A549 (cell line): Measurements from ENCODE around the gene HIPK1. TPM values are rescaled to one million over a fixed set of nuclear protein-coding genes. Genes with fewer than 3 reads are reported as not detected.

ENCODE experiments used
- ATAC-seq, 2 experiments: fragments of 200-7000 bp in 1 of 2; fragments of >200 bp in 1 of 2; cut with Nextera tagmentation in 1 of 2; cut with Tn5 transposase in 1 of 2; 3 replicates each; pipeline versions ENCODE4 v1.8.0 to v1.9.1; 2018 to 2020; ENCODE audit warnings: mild to moderate bottlenecking in 1 of 2, moderate library complexity in 1 of 2
- CTCF ChIA-PET: fragments of 300-600 bp; sonication (Branson Sonifier 250); formaldehyde crosslinking; extraction: SDS; loops from one replicate; lab custom pipeline; 2021; ENCODE audit warnings: antibody characterized with exemption, inconsistent platforms; lab: Yijun Ruan, JAX
- POLR2A ChIA-PET: fragments of 350-600 bp; formaldehyde crosslinking; extraction: SDS; loops from one replicate; lab custom pipeline; 2021; ENCODE audit warnings: antibody characterized with exemption, inconsistent platforms; lab: Yijun Ruan, JAX
- DNase-seq, 2 experiments: peaks; one replicate each; pipeline versions ENCODE4 v3.0.0 to v3.0.0-alpha.2; 2011 to 2016; ENCODE audit warnings: low read depth in 1 of 2, low spot score in 1 of 2
- FAIRE-seq: peaks from 2 replicates; lab custom pipeline; 2011; peaks lifted over from hg19 to GRCh38; lab: Jason Lieb, UNC
- H3K27ac ChIP-seq, 2 experiments: fragments of >200 bp; sonication (Bioruptor Twin); formaldehyde crosslinking; 3 replicates each; pipeline ENCODE4 v1.5.1; 2016 to 2017
- H3K4me1 ChIP-seq: fragments of >200 bp; sonication (Bioruptor Twin); formaldehyde crosslinking; 3 replicates; pipeline ENCODE4 v1.6.1; 2016
- H3K4me2 ChIP-seq: fragments of >200 bp; sonication (Bioruptor Twin); formaldehyde crosslinking; 3 replicates; pipeline ENCODE4 v1.6.1; 2016
- H3K4me3 ChIP-seq: fragments of >200 bp; sonication (Bioruptor Twin); formaldehyde crosslinking; 3 replicates; pipeline ENCODE4 v1.5.1; 2016
- H3K9me3 ChIP-seq: fragments of >200 bp; sonication (Bioruptor Twin); formaldehyde crosslinking; 3 replicates; pipeline ENCODE4 v1.6.1; 2016
- ATOH8 ChIP-seq: fragments of 250-450 bp; sonication (Bioruptor Pico); IDR thresholded peaks from 2 replicates; pipeline ENCODE4 v1.5.0; 2020; ENCODE audit warnings: low read depth, mild to moderate bottlenecking, moderate library complexity
- ELK1 ChIP-seq: fragments of 150-350 bp; IDR thresholded peaks from 2 replicates; pipeline ENCODE4 v1.6.1; 2014; ENCODE audit warnings: low read depth, mild to moderate bottlenecking, low read length
- EP300 ChIP-seq, 2 experiments: fragments of >200 bp; sonication (Bioruptor Twin); formaldehyde crosslinking; IDR thresholded peaks; 2 replicates in 1 of 2; 3 replicates in 1 of 2; pipeline ENCODE4 v1.6.1; 2016 to 2017
- FOSL2 ChIP-seq, 2 experiments: fragments of 450-650 bp in 1 of 2; fragments of >200 bp in 1 of 2; sonication (Bioruptor Twin) in 1 of 2; formaldehyde crosslinking; IDR thresholded peaks; 2 replicates each; pipeline versions ENCODE4 v1.5.0 to v1.6.1; 2016 to 2020; ENCODE audit warnings: mild to moderate bottlenecking in 1 of 2, moderate library complexity in 1 of 2
- GATA3 ChIP-seq: IDR thresholded peaks from 2 replicates; pipeline ENCODE4 v1.6.1; 2012; ENCODE audit warnings: borderline replicate concordance
- HDAC2 ChIP-seq: fragments of 200-600 bp; sonication (generic); IDR thresholded peaks from 2 replicates; pipeline ENCODE4 v1.6.1; 2016
- HMGXB4 ChIP-seq: fragments of 250-450 bp; sonication (Bioruptor Pico); IDR thresholded peaks from 2 replicates; pipeline ENCODE4 v1.5.0; 2021; ENCODE audit warnings: mild to moderate bottlenecking, moderate library complexity, borderline replicate concordance
- HOXA7 ChIP-seq: fragments of 250-450 bp; sonication (Bioruptor Pico); IDR thresholded peaks from 2 replicates; pipeline ENCODE4 v1.5.0; 2020; ENCODE audit warnings: mild to moderate bottlenecking, moderate library complexity
- KDM1A ChIP-seq: fragments of 200-600 bp; sonication (generic); IDR thresholded peaks from 2 replicates; pipeline ENCODE4 v1.6.1; 2016; ENCODE audit warnings: low read depth, mild to moderate bottlenecking
- MAZ ChIP-seq: fragments of 150-350 bp; IDR thresholded peaks from 2 replicates; pipeline ENCODE4 v1.6.1; 2014; ENCODE audit warnings: antibody characterized with exemption, low read depth, low read length, borderline replicate concordance
- NFE2L2 ChIP-seq: fragments of 150-350 bp; conservative IDR thresholded peaks from 2 replicates; pipeline ENCODE4 v1.6.1; 2014; ENCODE audit warnings: low read length
- NR3C1 ChIP-seq: fragments of >200 bp; sonication (Bioruptor Twin); formaldehyde crosslinking; IDR thresholded peaks from 3 replicates; pipeline ENCODE4 v1.6.1; 2017
- POLR2A ChIP-seq: IDR thresholded peaks from 2 replicates; pipeline ENCODE4 v1.6.1; 2012; ENCODE audit warnings: mild to moderate bottlenecking, low read length
- POLR2AphosphoS2 ChIP-seq: conservative IDR thresholded peaks from 2 replicates; pipeline ENCODE4 v1.6.1; 2012; ENCODE audit warnings: low read length, improper control_type of control experiment, inconsistent platforms
- RAD21 ChIP-seq, 2 experiments: fragments of >200 bp in 1 of 2; sonication (Bioruptor Twin) in 1 of 2; formaldehyde crosslinking in 1 of 2; IDR thresholded peaks in 1 of 2; conservative IDR thresholded peaks in 1 of 2; 2 replicates in 1 of 2; 3 replicates in 1 of 2; pipeline ENCODE4 v1.6.1; 2012 to 2018; ENCODE audit warnings: inconsistent platforms in 1 of 2
- RARB ChIP-seq: fragments of 250-450 bp; sonication (Bioruptor Pico); IDR thresholded peaks from 2 replicates; pipeline ENCODE4 v1.8.0; 2021; ENCODE audit warnings: mild to moderate bottlenecking, moderate library complexity
- ZC3H11A ChIP-seq: fragments of 450-650 bp; IDR thresholded peaks from 2 replicates; pipeline ENCODE4 v1.6.1; 2014; ENCODE audit warnings: antibody characterized with exemption, mild to moderate bottlenecking
- ZFP36 ChIP-seq: fragments of 450-650 bp; IDR thresholded peaks from 2 replicates; pipeline ENCODE4 v1.6.1; 2014; ENCODE audit warnings: borderline replicate concordance; ENCODE audit not compliant: partially characterized antibody
- ZSCAN20 ChIP-seq: fragments of 250-450 bp; sonication (Bioruptor Pico); IDR thresholded peaks from 2 replicates; pipeline ENCODE4 v1.8.0; 2022; ENCODE audit warnings: mild to moderate bottlenecking, moderate library complexity
- WGBS: methylation state at CpG from one replicate; pipeline ENCODE4 v1.1.6; 2017; ENCODE audit errors: missing lambda C conversion rate; 5-methylcytosine and 5-hydroxymethylcytosine counted together
- polyA plus RNA-seq, 4 experiments: library from polyadenylated mRNA; depleted of rRNA in 3 of 4; stranded (reverse); fragments of >200 nt; fragmentation: RNase III in 1 of 4; extraction: RNeasy Plus Mini Kit Qiagen cat#74134 plus additional on column Dnase treatment in 1 of 4; gene quantifications; 2 replicates in 3 of 4; 3 replicates in 1 of 4; pipeline ENCODE4 v1.2.3, GENCODE V29; 2011 to 2017

Gene HIPK1
- polyA plus RNA-seq, 2 of the 4 experiments (the other 2 are of a cell fraction): 11.3 to 27.4 TPM

GRCh38 chr1:113958691-113959090 is 29.6 kb downstream of the HIPK1 start:
- no peak overlapping the region for H3K4me3 ChIP-seq
- 89% methylated on average over 1 of the region's 1 CpG for WGBS
- ChIA-PET POLR2A (no interaction called here), CTCF (no interaction called here)
- no peak overlapping the region for H3K27ac ChIP-seq
- no peak overlapping the region for H3K4me2 ChIP-seq
- DNase-seq: no peak
- FAIRE-seq: no peak
- ATAC-seq: no peak
- no peaks in the 10 kb centered on the region for H3K9me3 ChIP-seq
- H3K4me1 ChIP-seq: no peaks in the 10 kb centered on the region
- TF ChIP-seq ZC3H11A (no peak), NR3C1 (no peak), MAZ (no peak), RARB (no peak), HDAC2 (no peak), NFE2L2 (no peak), ZFP36 (no peak), RAD21 (conservative IDR thresholded peaks at IDR 0.05 in 1 of 2, IDR thresholded peaks at IDR 0.05 in 1 of 2) (no peak), POLR2AphosphoS2 (no peak)
- TF ChIP-seq, all 56 proteins: peak for 0

GRCh38 chr1:113963281-113963906 is 34.3 kb downstream of the HIPK1 start:
- no peaks in the 10 kb centered on the region for H3K4me1 ChIP-seq
- no peak for ATAC-seq
- no peak for TF ChIP-seq ZC3H11A
- 0 out of 5 replicates have a peak, but pooled peaks of 1 of the 2 experiments have one; percentile 14 for TF ChIP-seq RAD21 (conservative IDR thresholded peaks at IDR 0.05 in 1 of 2, IDR thresholded peaks at IDR 0.05 in 1 of 2)
- TF ChIP-seq KDM1A: no peak
- TF ChIP-seq, all 56 proteins: peak for 1
- DNase-seq (no peak), FAIRE-seq (no peak)
- 92% methylated on average over 12 of the region's 12 CpGs for WGBS
- Histone ChIP-seq H3K4me2 (no peak overlapping the region), H3K9me3 (no peaks in the 10 kb centered on the region), H3K4me3 (no peak overlapping the region), H3K27ac (no peak overlapping the region)
- ChIA-PET POLR2A (no interaction called here), CTCF (interaction anchor here (0.9 to 1.8 kb wide), 4 partner anchors 9 to 127 kb away, joined by 3 to 6 read pairs (median 4); no protein-coding TSS in a partner anchor)

- ATAC-seq (no peak), FAIRE-seq (no peak), DNase-seq (no peak)
- no peak overlapping the region for H3K27ac ChIP-seq
- POLR2A ChIA-PET: no interaction called here
- WGBS: 88% methylated on average over 4 of the region's 4 CpGs
- H3K4me1 ChIP-seq: no peaks in the 10 kb centered on the region
- no peak overlapping the region for H3K4me2 ChIP-seq
- TF ChIP-seq FOSL2 (IDR thresholded peaks at IDR 0.05) (no peak), FOSL2 (CRISPR knock-in tag; IDR thresholded peaks at IDR 0.05) (no peak), HOXA7 (CRISPR knock-in tag) (no peak), GATA3 (no peak), EP300 (IDR thresholded peaks at IDR 0.05) (no peak), ATOH8 (no peak), POLR2A (no peak), MAZ (no peak), KDM1A (no peak), ZSCAN20 (CRISPR knock-in tag) (no peak), ELK1 (no peak), HMGXB4 (no peak)
- CTCF ChIA-PET: interaction anchor here (1.1 kb wide), 1 partner anchor 13 kb away, joined by 4 read pairs; the partner anchor contains the start of gene OLFML3
- H3K9me3 ChIP-seq: no peaks in the 10 kb centered on the region
- no peak overlapping the region for H3K4me3 ChIP-seq
Measured at GRCh38 chr1:113965703-113966412, 36.7 kb downstream of the HIPK1 start.
